Stimulated activated CD4-positive, alpha-beta T cell treated with anti-CD3 and anti-CD28 coated beads, Interleukin-1b, Interleukin-23, amount 100 ng/mL, for 24 hours (primary cell): ENCODE results near the gene SLC8A1.

Experiments used
- DNase-seq, 4 experiments: peaks; one replicate each; pipeline ENCODE4 v3.0.0-alpha.2; 2020; ENCODE audit warnings: low read depth in 4 of 4, low spot score in 1 of 4

The SLC8A1 gene

GRCh38 chr2:40357667-40358066 is 94.2 kb downstream of the SLC8A1 start:
- no peak for DNase-seq

- no peak for DNase-seq
Observed at GRCh38 chr2:40355451-40355850, 96.4 kb downstream of the SLC8A1 start.

- no peak for DNase-seq
Observed at GRCh38 chr2:40353231-40353630, 98.7 kb downstream of the SLC8A1 start.

- DNase-seq, result no peak
Observed at GRCh38 chr2:40352703-40353099, 99.2 kb downstream of the SLC8A1 start.

- no peak for DNase-seq
Observed at GRCh38 chr2:40352041-40352702, 99.7 kb downstream of the SLC8A1 start.

- no peak for DNase-seq
Observed at GRCh38 chr2:40348665-40349064, 103.2 kb downstream of the SLC8A1 start.

- DNase-seq, result no peak
Observed at GRCh38 chr2:40348038-40348437, 103.9 kb downstream of the SLC8A1 start.

- DNase-seq, result no peak
Observed at GRCh38 chr2:40346535-40347354, 105.1 kb downstream of the SLC8A1 start.

- DNase-seq, result no peak
Observed at GRCh38 chr2:40344364-40344763, 107.5 kb downstream of the SLC8A1 start.

- DNase-seq, result no peak
Observed at GRCh38 chr2:40343902-40344301, 108.0 kb downstream of the SLC8A1 start.

- no peak for DNase-seq
Observed at GRCh38 chr2:40341198-40341597, 110.7 kb downstream of the SLC8A1 start.

- DNase-seq, result no peak
Observed at GRCh38 chr2:40339026-40339425, 112.9 kb downstream of the SLC8A1 start.

- DNase-seq, result no peak
Observed at GRCh38 chr2:40332191-40332826, 119.6 kb downstream of the SLC8A1 start.

GRCh38 chr2:40330096-40330495 is 121.8 kb downstream of the SLC8A1 start:
- DNase-seq, result no peak

- no peak for DNase-seq
Observed at GRCh38 chr2:40329739-40330030, 122.2 kb downstream of the SLC8A1 start.

- DNase-seq, result no peak
Observed at GRCh38 chr2:40325116-40325515, 126.8 kb downstream of the SLC8A1 start.

- no peak for DNase-seq
Observed at GRCh38 chr2:40324656-40325055, 127.2 kb downstream of the SLC8A1 start.

GRCh38 chr2:40321822-40322221 is 130.1 kb downstream of the SLC8A1 start:
- DNase-seq, result no peak

GRCh38 chr2:40321016-40321623 is 130.8 kb downstream of the SLC8A1 start:
- DNase-seq, result no peak

GRCh38 chr2:40318921-40319320 is 133.0 kb downstream of the SLC8A1 start:
- no peak for DNase-seq

GRCh38 chr2:40317761-40318160 is 134.1 kb downstream of the SLC8A1 start:
- DNase-seq, result no peak

- no peak for DNase-seq
Observed at GRCh38 chr2:40317046-40317445, 134.8 kb downstream of the SLC8A1 start.
